Right lobe of liver (tissue), 4 donors: Measurements from ENCODE around the gene EDN2.

Source experiments
- CTCF ChIP-seq, 4 donors: fragments of 200-600 bp in 3 of 4; fragments of 450-650 bp in 1 of 4; IDR thresholded peaks; one replicate each; pipeline versions ENCODE4 v1.5.1 to v1.8.0; 2016 to 2022; ENCODE audit warnings: antibody characterized with exemption in 4 of 4, mild to moderate bottlenecking in 2 of 4
- POLR2A ChIP-seq: fragments of 450-650 bp; IDR thresholded peaks from one replicate; pipeline ENCODE4 v1.6.1; 2017; ENCODE audit warnings: antibody characterized with exemption, mild to moderate bottlenecking
- donor health status: DM: no; HTN: no; CAD: no.
- donor health status: DM: no; HTN: no; CAD: no.
- donor health status: DM: no; HTN: yes; CAD: no.

- TF ChIP-seq CTCF (IDR thresholded peaks at IDR 0.05) (no peak), POLR2A (no peak)
Measured at GRCh38 chr1:41455479-41456332, 28.8 kb downstream of the EDN2 start.
